ENCODE measurements around the gene SORBS1. TPM values are rescaled to one million over a fixed set of nuclear protein-coding genes. Genes with fewer than 3 reads are reported as not detected.
"Not testable (repeated sequence)": the region's sequence is repeated elsewhere in the genome, so short reads cannot be mapped to it uniquely, and the experiment has no call there.

The SORBS1 gene
- total RNA-seq, 1 donor from 2014 or later: 416 TPM

GRCh38 chr10:95475003-95475383 is 86.2 kb downstream of the SORBS1 start:
- peak overlapping the region; percentile 95 to 96 for H3K27ac ChIP-seq
- H3K9me3 ChIP-seq: no peaks in the 10 kb centered on the region
- no peak for DNase-seq (ENCODE audit: low spot score in 2 of 2)
- no peak for TF ChIP-seq CTCF (IDR thresholded peaks at IDR 0.05)
- H3K36me3 ChIP-seq: peaks cover 11 to 20% of the 10 kb centered on the region in 2 donors
- H3K4me3 ChIP-seq: no peak overlapping the region
- H3K4me1 ChIP-seq: peaks cover 28 to 88% of the 10 kb centered on the region in 2 donors
- no peaks in the 10 kb centered on the region for H3K27me3 ChIP-seq
- intact Hi-C loops (cut with DNase I): loop anchor here (2.0 kb wide), 1 partner anchor 28 kb away; no protein-coding TSS in a partner anchor

GRCh38 chr10:95474228-95475002 is 86.8 kb downstream of the SORBS1 start:
- Histone ChIP-seq H3K27me3 (no peaks in the 10 kb centered on the region), H3K4me1 (peaks cover 23 to 88% of the 10 kb centered on the region in 2 donors), H3K9me3 (no peaks in the 10 kb centered on the region), H3K36me3 (peaks cover 11 to 20% of the 10 kb centered on the region in 2 donors), H3K4me3 (no peak overlapping the region), H3K27ac (peak overlapping the region; percentile 95 to 96)
- DNase-seq (ENCODE audit: low spot score in 2 of 2): peak in 1 of 2 donors; percentile 77
- intact Hi-C loops (cut with DNase I): loop anchor here (2.0 kb wide), 1 partner anchor 28 kb away; no protein-coding TSS in a partner anchor
- TF ChIP-seq CTCF (IDR thresholded peaks at IDR 0.05): peak in 1 of 3 experiments; percentile 15

DNA sequence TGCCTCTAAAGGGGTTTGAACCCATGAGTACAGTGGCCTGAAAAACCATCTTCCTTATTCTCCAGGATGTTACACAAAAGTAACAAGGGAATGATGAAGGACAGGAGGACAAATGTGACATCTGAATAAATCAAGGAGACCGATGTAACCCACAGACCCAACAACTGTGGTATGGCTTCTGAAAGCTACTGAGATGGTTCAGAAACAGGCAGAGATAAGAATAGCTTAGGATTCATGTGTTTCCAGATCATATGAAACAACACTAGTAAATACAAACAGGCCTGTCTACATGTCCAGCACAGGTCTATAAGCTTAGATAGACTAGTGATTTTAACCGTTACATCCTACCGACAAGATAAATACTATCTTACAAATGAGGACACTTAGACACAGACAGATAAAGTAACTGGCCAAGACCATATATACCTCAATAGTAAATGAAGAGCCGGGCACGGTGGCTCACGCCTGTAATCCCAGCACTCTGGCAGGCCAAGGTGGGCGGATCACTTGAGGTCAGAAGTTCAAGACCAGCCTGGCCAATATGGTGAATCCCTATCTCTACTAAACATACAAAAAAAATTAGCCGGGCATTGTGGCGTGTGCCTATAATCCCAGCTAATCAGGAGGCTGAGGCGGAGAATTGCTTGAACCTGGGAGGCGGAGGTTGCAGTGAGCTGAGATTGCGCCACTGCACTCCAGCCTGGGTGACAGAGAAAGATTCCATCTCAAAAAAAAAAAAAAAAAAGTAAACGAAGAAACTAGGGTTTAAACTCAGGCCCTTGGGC is 88.7 kb downstream of the SORBS1 start:
- Histone ChIP-seq H3K27ac (peak overlapping the region; percentile 93 to 95), H3K36me3 (peaks cover 7 to 17% of the 10 kb centered on the region in 2 donors), H3K9me3 (no peaks in the 10 kb centered on the region), H3K27me3 (no peaks in the 10 kb centered on the region), H3K4me1 (peaks cover 18 to 88% of the 10 kb centered on the region in 2 donors), H3K4me3 (no peak overlapping the region)
- intact Hi-C loops (cut with DNase I): no loop called here
- DNase-seq (ENCODE audit: low spot score in 2 of 2): no peak
- no peak for TF ChIP-seq CTCF (IDR thresholded peaks at IDR 0.05)

GRCh38 chr10:95469676-95470075 is 91.5 kb downstream of the SORBS1 start:
- peaks cover 7 to 15% of the 10 kb centered on the region in 2 donors for H3K36me3 ChIP-seq
- H3K27ac ChIP-seq: peak overlapping the region; percentile 93 to 95
- peaks cover 8 to 89% of the 10 kb centered on the region in 2 donors for H3K4me1 ChIP-seq
- H3K27me3 ChIP-seq: no peaks in the 10 kb centered on the region
- DNase-seq (ENCODE audit: low spot score in 2 of 2): no peak
- H3K4me3 ChIP-seq: peak overlapping the region in 1 of 2 donors; percentile 8
- TF ChIP-seq CTCF (IDR thresholded peaks at IDR 0.05): no peak
- no peaks in the 10 kb centered on the region for H3K9me3 ChIP-seq
- intact Hi-C loops (cut with DNase I): no loop called here

GRCh38 chr10:95469251-95469650 is 91.9 kb downstream of the SORBS1 start:
- Histone ChIP-seq H3K4me1 (peaks cover 6 to 89% of the 10 kb centered on the region in 2 donors), H3K9me3 (no peaks in the 10 kb centered on the region), H3K27ac (peak overlapping the region; percentile 93 to 95), H3K4me3 (peak overlapping the region in 1 of 2 donors; percentile 8), H3K36me3 (peaks cover 7 to 15% of the 10 kb centered on the region in 2 donors), H3K27me3 (no peaks in the 10 kb centered on the region)
- intact Hi-C loops (cut with DNase I): no loop called here
- DNase-seq (ENCODE audit: low spot score in 2 of 2): no peak
- no peak for TF ChIP-seq CTCF (IDR thresholded peaks at IDR 0.05)

- H3K27me3 ChIP-seq; DNase-seq (ENCODE audit: low spot score in 2 of 2); H3K9me3 ChIP-seq; intact Hi-C loops (cut with DNase I); H3K4me3 ChIP-seq: not testable (repeated sequence)
- Histone ChIP-seq H3K27ac (peak overlapping the region; percentile 93 to 95), H3K4me1 (peaks cover 12 to 92% of the 10 kb centered on the region in 2 donors), H3K36me3 (peaks cover 7 to 15% of the 10 kb centered on the region in 2 donors)
Observed at GRCh38 chr10:95467642-95468041, 93.5 kb downstream of the SORBS1 start.

Measured in ascending aorta (tissue), 2 donors.